Right atrium auricular region (tissue), 2 donors: ENCODE results near the gene CPM. TPM values are rescaled to one million over a fixed set of nuclear protein-coding genes. Genes with fewer than 3 reads are reported as not detected.

ENCODE experiments used
- DNase-seq: peaks from one replicate; pipeline ENCODE4 v3.0.0-alpha.2; 2019; ENCODE audit warnings: low spot score
- H3K27ac ChIP-seq, 2 donors: fragments of 200-600 bp; sonication (generic); 1 replicate in 1 of 2; 2 replicates in 1 of 2; pipeline ENCODE4 v1.5.1; 2016 to 2019
- H3K27me3 ChIP-seq, 2 donors: fragments of 200-600 bp; sonication (generic); one replicate each; pipeline versions ENCODE4 v1.5.1 to v1.6.0; 2017 to 2019
- H3K36me3 ChIP-seq: fragments of 200-600 bp; sonication (generic); one replicate; pipeline ENCODE4 v1.5.1; 2016
- H3K4me1 ChIP-seq, 2 donors: fragments of 200-600 bp; sonication (generic); one replicate each; pipeline versions ENCODE4 v1.5.1 to v1.6.0; 2017 to 2019
- H3K4me3 ChIP-seq, 2 donors: fragments of 200-600 bp; sonication (generic); 1 replicate in 1 of 2; 2 replicates in 1 of 2; pipeline ENCODE4 v1.5.1; 2017 to 2019; ENCODE audit warnings: mild to moderate bottlenecking in 1 of 2, moderate library complexity in 1 of 2
- H3K9me3 ChIP-seq, 2 donors: fragments of 200-600 bp; sonication (generic); one replicate each; pipeline ENCODE4 v1.5.1; 2019
- CTCF ChIP-seq, 2 donors: fragments of 200-600 bp; sonication (generic); IDR thresholded peaks; one replicate each; pipeline ENCODE4 v1.5.1; 2019; ENCODE audit warnings: antibody characterized with exemption in 2 of 2
- total RNA-seq, 2 donors: library from RNA; depleted of rRNA; stranded (reverse); fragments of >200 nt; gene quantifications; one replicate each; pipeline ENCODE4 v1.1.0, GENCODE V29; 2016

The CPM gene
- total RNA-seq, 2 donors from 2014 or later = 19.8 to 21.9 TPM

GRCh38 chr12:68871921-68872320 lies 61.0 kb downstream of the CPM start:
- Histone ChIP-seq H3K9me3 (no peaks in the 10 kb centered on the region), H3K4me3 (no peak overlapping the region), H3K27me3 (no peaks in the 10 kb centered on the region), H3K27ac (no peak overlapping the region), H3K4me1 (no peaks in the 10 kb centered on the region), H3K36me3 (no peaks in the 10 kb centered on the region)
- TF ChIP-seq CTCF (IDR thresholded peaks at IDR 0.05) = no peak
- DNase-seq = no peak

- no peaks in the 10 kb centered on the region for H3K9me3 ChIP-seq
- no peak for DNase-seq
- H3K27ac ChIP-seq = no peak overlapping the region
- no peak for TF ChIP-seq CTCF (IDR thresholded peaks at IDR 0.05)
- H3K4me1 ChIP-seq = no peaks in the 10 kb centered on the region
- H3K36me3 ChIP-seq = no peaks in the 10 kb centered on the region
- H3K27me3 ChIP-seq = no peaks in the 10 kb centered on the region
- H3K4me3 ChIP-seq = no peak overlapping the region
Observed at GRCh38 chr12:68871396-68871795, 61.6 kb downstream of the CPM start.

- Histone ChIP-seq H3K4me3 (no peak overlapping the region), H3K9me3 (no peaks in the 10 kb centered on the region), H3K27me3 (no peaks in the 10 kb centered on the region), H3K27ac (no peak overlapping the region), H3K36me3 (no peaks in the 10 kb centered on the region), H3K4me1 (no peaks in the 10 kb centered on the region)
- no peak for TF ChIP-seq CTCF (IDR thresholded peaks at IDR 0.05)
- no peak for DNase-seq
Observed at GRCh38 chr12:68870443-68870842, 62.5 kb downstream of the CPM start.

- Histone ChIP-seq H3K4me1 (no peaks in the 10 kb centered on the region), H3K36me3 (no peaks in the 10 kb centered on the region), H3K9me3 (no peaks in the 10 kb centered on the region), H3K27ac (no peak overlapping the region), H3K4me3 (no peak overlapping the region), H3K27me3 (no peaks in the 10 kb centered on the region)
- no peak for TF ChIP-seq CTCF (IDR thresholded peaks at IDR 0.05)
- no peak for DNase-seq
Observed at GRCh38 chr12:68870011-68870410, 63.0 kb downstream of the CPM start.

- no peaks in the 10 kb centered on the region for H3K4me1 ChIP-seq
- DNase-seq = no peak
- no peaks in the 10 kb centered on the region for H3K36me3 ChIP-seq
- H3K27ac ChIP-seq = no peak overlapping the region
- no peaks in the 10 kb centered on the region for H3K9me3 ChIP-seq
- no peak overlapping the region for H3K4me3 ChIP-seq
- H3K27me3 ChIP-seq = no peaks in the 10 kb centered on the region
- TF ChIP-seq CTCF (IDR thresholded peaks at IDR 0.05) = no peak
Observed at GRCh38 chr12:68868043-68868790, 64.8 kb downstream of the CPM start.

GRCh38 chr12:68867606-68868005 lies 65.4 kb downstream of the CPM start:
- TF ChIP-seq CTCF (IDR thresholded peaks at IDR 0.05) = no peak
- H3K27me3 ChIP-seq = no peaks in the 10 kb centered on the region
- H3K9me3 ChIP-seq = no peaks in the 10 kb centered on the region
- no peak for DNase-seq
- no peak overlapping the region for H3K4me3 ChIP-seq
- H3K36me3 ChIP-seq = no peaks in the 10 kb centered on the region
- H3K4me1 ChIP-seq = no peaks in the 10 kb centered on the region
- no peak overlapping the region for H3K27ac ChIP-seq
